Effector CD4-positive, alpha-beta T cell (primary cell): ENCODE data around the gene PCCA.
"Not testable (repeated sequence)": the region's sequence is repeated elsewhere in the genome, so short reads cannot be mapped to it uniquely, and the experiment has no call there.

Experiments used
- DNase-seq: peaks from one replicate; pipeline ENCODE4 v3.0.0-alpha.2; 2020

PCCA gene

DNA sequence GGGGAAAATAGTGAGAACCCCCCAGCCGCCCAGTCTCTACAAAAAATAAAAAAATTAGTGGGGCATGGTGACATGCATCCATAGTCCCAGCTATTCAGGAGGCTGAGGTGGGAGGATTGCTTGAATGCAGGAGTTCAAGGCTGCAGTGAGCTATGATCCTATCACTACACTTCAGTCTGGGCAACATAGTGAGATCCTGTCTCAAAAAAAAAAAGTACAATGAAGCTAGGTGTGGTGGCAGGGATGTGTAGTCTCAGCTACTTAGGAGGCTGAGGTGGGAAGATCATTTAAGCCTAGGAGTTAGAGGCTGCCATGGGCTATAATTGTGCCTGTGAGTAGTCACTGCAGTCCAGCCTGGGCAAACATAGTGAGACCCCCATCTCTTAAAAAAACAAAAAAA lies 8.9 kb downstream of the PCCA start:
- no peak for DNase-seq

DNA sequence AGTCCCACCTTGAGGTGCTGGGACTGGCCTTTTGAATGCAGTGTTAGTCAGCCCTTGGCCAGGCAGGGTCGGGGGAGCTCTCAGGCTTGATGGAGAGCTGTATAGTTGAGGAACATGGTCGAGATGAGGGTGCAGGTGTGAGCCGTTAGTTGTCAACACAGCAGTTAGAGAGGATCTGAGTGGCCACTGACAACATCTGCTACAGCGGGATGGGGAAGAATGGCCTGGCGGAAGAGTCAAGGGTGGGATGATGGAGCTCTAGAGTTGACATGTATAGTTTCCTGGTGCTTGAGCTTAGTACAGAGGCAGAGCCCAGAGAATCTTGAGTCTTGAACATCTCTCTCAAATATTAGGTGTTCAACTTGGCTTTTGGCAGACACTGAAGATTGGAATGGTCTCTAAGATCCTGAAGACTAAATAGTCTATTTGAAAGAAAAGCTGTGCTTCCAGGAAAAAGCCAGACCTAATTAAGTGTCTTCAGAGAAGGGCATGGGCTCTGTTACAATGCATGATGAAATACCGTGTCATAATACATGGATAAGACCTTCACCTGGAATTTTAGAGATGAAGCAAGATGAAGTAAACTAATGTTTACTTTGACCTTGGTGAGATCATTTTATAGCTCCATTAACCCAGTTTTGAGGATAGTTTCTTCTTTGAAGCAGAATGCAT lies 9.7 kb downstream of the PCCA start:
- DNase-seq, result no peak

DNA sequence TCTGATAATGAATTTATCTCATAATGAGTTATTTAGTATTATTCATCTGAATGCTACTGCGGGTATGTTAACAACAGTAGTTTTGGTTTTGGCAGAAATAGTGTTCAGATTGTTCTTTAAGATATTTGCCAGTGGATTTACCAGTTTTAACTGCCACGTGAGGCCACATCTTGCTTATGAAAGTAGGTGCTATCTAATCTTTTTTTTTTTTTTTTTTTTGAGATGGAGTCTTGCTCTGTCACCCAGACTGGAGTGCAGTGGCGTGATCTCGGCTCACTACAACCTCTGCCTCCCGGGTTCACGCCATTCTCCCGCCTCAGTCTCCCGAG lies 10.2 kb downstream of the PCCA start:
- not testable (repeated sequence) for DNase-seq

DNA sequence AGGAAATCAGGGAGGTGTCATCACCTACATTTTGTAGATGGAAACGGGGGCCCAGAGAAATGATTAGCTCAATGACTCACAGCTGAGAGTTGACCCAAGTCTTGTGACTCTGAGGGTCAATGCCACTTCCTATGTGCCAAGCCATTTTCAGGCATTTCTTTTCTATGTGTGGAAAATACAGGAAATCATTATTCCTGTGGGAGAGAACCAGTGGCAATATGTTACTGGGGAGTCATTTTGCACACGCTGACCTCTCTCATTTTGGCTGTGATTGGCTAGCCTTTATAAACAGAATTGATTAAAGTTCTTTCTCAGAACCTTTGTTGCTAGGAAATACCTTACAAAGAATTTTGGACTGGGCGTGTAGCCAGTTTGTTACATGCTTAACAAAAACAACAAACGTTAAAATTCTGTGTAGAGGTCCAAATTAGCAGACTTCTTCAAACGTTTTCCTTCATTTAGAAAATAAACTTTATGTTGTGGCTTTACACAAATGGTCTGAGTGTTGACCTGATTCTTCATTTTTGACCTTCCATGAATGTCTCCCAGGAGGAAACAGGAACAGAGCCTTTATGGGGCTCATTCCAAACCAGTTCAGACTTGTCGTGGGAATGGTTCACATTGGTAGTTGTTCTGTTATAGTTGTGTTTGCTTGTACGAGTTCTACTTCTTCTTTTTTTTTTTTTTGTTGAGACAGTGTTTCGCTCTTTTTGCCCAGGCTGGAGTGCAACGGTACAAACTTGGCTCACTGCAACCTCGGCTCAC lies 11.4 kb downstream of the PCCA start:
- DNase-seq, result no peak

DNA sequence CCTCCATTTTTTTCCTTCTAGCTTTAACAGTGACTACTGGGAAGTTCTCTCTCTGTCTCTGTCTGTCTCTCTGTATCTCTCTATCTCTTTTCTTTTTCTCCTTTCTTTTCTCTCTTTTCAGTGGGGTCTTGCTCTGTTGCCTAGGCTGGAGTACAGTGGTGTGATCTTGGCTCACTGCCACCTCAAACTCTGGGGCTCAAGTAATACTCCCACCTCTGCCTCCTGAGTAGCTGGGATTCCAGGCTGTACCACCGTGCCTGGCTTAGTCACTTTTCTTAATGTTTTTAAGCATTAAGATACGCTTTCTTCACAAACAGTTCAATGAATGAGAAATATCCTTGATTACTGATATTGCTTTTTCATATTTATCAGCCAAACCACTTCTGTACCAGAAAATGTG lies 13.1 kb downstream of the PCCA start:
- DNase-seq, result no peak

DNA sequence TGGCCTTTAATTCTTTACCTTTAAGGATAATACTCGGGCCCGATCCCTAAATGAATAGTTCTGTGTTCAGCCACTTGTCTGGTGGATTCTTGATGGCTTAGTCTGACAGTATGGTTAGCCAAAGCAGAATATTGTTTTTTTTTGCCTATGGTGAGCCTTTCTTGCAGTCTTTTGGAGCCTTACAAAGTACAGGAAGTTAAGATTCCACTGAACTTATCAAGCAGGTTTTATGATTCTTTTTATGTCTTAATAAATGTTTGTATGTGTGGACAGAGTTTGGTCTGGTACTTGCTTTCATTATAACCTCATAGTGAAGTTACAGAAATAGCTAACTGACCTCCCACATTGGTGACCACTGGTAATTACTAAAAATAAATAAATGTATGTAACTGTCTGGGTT lies 17.1 kb downstream of the PCCA start:
- no peak for DNase-seq

DNA sequence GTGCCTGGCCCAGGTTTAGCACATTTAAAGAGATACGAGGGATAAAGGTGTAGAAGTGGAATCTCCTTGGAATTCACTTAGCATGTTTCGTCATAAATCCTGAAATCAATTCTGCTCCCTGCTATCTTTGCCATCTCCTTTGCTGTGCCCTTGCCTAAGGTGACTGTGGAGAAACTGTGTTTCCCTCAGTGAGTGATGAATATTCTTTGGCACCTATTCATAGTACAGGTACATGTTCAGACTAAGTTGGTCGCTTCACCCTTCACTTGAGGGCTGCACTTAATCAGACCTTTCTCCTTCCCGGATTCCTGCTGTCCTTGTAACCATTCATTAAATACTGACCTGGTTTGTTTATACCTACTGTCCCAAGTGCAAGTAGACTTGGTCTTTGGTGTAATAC lies 17.8 kb downstream of the PCCA start:
- no peak for DNase-seq

DNA sequence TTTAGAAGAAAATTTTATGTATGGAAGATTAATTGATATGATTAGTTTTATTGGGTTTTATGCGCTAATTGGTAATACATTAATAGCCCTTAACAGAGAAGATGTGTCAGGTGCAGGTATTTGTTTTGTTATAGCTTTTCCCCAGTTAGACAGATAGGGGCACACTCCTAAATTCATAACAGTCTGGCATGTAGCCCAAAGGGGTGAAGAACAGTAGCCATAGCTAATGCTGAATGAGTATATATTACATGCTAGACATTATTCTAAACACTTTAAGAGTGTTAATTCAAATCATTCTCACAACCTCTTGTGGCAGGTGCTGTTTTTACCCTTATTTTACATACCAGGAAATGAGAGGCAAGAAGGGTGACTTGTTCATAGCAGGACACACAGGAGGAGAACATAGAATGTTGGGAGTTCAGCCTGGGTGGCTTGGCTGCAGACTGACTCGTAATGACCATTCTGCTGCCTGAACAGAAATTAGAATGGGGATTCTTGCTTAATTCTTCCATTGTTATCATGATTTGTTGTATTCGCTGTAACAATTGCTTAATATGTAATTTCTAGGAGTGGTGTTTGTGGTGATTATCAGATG lies 20.1 kb downstream of the PCCA start:
- DNase-seq, result no peak

DNA sequence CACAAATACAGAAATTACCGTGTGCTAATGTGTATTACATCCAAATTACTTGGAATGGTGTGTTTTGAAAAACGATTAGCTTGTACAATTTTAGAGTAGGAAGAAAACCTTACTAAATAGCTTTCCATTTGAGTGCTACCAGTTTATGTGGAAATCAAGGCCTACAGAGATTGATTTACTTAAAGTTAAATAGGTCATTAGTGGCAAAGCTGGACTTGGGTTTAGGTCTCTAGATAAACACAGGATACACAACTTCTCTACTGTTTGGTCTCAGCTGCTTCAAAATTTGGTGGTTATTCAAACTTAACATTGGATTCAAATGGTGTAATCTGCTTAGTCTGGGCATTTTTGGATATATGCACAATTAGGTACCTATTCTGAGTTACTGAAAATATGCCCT lies 21.4 kb downstream of the PCCA start:
- DNase-seq, result no peak

DNA sequence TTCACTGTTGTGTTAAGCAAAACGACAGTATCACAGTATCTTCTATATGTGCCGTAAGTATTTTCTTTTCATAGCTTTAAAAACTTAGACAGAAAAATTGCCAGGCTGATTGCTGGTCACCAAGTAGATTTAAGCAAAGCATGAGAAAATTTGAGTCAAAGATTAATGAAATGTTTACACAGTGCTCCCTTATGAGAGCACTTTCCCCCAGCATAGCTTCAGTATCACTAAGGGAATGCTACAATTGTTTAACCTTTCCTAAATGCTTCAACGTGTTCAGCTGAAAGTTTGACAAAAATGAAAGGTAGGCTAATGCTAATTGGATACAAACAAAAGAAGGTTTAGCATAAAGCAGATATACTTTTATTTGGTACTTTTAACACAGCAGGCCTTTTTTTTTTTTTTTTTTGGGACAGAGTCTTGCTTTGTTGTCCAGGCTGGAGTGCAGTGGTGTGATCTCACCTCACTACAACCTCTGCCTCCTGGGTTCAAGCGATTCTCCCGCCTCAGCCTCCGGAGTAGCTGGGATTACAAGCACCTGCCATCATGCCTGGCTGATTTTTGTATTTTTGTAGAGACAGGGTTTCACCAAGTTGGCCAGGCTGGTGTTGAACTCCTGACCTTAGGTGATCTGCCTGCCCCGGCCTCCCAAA lies 23.4 kb downstream of the PCCA start:
- DNase-seq, result no peak

DNA sequence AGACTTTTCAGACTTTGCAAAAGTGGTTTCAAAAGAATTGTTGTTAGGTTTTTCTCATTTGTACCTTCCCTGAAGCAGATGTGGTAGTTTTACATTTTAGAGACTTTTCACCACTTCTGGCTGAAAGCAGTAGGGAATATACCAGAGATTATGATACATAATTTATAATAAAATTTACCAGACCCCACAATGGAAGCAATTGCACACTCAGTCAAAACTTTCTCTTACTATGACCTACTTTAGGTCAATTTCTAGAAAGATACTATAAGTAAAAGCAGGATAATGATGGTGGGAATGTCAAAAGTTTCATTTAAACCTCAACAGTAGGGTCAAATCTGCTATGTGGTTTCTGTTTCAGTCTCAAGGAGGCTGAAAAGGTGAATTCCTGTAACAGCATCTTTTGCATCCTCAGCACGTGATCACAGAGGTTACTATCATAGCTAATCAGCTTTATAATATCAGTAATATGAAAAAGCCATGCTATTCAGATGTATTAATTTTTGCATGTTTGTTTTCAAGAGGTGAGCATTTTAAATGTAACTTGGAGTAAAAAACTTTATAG lies 26.9 kb downstream of the PCCA start:
- no peak for DNase-seq

DNA sequence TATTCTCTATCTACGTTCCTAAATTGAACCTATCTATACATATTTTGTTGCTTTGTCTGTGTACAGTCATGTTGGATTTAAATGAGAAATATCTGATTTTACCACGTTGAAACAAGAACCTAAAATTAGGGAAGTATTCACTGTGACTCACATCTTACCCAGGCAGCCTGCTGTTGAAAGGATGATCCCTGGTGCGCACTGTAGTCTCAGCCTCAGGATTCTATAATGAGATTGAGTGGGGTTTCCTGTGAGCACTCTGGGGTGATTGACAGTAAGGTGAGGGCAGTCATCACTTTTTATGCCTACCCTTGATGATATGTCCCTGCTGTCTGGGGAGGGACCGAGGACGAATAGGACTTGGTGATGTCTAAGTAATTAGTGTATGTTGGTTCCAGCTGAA lies 35.4 kb downstream of the PCCA start:
- no peak for DNase-seq

DNA sequence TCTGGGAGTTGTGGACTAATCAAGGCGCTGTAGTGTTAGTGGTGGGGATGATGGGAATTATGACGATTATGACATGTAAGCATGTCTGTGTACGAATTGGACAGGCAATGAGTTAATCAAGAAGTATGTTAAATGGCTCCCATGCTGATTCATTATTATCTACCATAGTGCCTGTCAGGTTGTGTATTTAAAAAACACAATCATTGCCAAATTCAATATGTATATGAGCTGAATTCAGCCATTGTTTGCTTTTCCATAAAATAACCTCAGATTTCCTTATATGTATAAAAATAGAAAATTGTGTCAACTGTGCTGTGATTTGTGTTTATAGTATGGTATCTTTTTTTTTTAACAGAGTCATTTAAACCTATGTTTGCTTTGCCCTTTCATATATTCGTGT lies 37.1 kb downstream of the PCCA start:
- no peak for DNase-seq

DNA sequence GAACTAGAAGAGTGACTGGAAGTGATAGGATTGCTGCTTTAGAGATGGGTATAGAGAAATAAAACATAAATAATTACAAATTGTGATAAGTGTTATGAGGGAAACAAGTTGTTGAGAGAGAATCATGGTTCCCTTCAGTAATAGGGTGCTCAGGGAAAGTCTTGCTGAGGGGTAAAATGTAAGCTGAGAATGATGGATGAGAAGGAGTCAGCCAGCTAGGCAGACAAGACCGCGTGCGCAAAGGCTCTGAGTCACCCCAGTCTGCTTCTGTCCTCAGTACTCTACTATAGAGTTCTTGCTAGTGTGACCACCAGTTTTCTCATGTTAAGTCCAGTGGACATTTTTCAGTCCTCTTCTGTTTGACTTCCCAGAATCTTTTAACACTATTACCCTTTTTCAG lies 39.5 kb downstream of the PCCA start:
- no peak for DNase-seq

DNA sequence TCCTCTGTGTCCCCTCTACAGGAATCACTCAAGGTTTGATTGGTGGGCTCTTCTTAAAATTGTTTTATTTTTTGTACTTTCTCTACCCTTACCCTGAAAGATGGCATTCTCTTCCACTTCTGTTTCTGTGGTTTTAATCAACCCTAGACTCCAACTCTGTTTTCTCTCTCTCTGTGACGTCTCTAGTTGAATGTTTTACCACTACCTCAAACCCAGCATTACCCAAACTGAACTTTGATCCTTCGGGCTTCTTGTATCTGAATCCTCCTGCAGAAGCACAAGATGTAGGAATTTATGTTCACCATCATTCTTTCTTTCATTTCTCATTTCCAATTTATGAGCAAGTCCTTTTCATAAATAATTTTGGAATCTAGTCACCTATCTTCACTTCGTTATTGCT lies 39.9 kb downstream of the PCCA start:
- DNase-seq, result no peak

DNA sequence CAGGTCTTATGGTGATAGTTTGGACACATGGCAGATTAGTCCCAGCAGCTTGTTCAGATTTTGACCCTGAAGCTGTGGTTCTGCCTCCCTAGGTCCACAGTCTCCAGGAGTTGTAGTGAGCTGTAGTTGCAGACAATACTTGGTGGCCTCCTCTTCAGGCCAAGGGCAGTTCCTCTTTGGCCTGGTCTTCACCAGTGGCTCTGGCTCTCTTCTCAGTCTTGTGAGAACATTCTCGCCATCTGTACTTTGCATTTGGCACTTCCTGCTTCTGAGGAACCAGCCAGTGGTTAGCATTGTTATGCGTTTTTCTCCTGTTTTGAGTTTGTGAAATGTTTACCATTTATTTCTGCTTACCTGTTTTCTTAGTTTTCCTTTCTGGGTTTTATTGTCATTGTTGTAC lies 40.7 kb downstream of the PCCA start:
- DNase-seq, result no peak

DNA sequence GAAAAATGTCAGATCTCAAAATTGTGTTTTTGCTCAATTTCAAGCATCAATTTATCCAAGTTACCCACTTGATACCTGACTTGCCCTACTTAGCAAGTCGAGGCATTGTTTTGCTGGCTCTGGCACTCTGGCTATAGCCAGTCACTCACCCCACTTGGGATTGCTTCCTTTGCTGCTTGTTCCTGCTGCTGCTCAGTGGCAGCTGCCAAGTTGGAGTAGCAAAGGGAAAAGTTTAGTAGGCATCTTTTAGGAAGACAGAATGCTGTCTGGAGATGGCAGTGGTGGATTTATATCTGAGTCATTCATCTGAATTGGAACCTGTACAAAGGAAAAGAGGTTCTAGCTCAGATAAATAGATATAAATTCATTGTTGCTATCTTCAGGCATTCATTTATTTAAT lies 41.2 kb downstream of the PCCA start:
- DNase-seq, result no peak

DNA sequence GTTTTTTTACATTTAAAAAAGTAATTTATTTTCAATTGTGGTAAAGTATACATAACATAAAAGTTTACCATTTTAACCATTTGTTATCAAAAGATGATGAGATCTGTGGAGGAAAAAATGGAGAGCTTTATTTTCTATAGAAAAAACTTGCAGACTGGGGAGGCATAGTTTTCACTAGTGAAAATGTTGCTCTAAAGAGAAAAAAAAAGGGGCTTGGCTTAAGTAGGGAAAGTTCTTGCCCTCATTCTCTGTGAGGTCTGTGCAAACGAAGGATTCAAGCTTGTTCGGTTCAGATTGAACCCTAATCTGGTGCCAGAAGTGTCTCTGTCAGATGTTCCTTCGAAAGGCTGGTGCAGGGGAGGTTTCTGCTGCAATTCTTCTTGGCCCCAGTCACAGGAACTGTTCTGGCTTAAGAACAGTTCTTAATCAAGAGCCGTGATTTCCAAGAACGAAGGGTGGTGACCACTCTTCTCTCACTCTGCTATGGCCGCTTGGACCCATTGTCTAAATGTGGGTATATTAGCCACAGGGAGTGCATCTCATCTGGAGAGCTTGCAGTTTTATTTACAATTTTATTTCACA lies 42.1 kb downstream of the PCCA start:
- DNase-seq, result no peak

DNA sequence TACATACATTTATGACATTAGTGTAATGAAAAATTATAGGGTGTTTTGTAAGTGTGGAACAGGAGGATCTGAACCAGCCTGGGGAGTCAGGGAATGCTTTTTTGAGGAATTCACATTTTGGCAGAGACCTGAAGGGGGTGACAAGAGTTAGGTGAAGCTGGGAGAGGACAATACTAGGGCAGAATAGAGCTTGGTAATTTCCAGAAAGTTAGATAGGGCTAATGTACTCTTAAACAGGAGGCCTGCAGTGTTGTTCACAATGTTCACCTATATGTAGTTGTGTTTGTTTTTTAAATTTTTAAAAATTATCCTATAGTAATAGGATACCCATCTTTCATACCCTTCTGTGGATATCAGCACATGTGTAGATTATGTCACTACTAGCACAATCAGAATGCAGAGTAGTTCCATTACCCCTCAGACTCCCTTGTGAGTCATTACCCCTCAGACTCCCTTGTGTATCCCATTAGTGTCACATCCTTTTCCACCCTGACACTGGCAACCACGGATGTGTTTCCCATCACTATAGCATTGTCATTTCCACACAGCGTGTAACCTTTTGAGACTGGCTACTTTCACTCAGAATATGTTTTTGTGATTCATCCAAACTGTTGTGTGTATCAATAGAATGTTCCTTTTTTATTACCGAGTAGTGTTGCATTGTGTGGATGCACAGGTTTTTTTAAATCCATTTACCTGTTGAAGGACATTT lies 43.1 kb downstream of the PCCA start:
- DNase-seq, result no peak

DNA sequence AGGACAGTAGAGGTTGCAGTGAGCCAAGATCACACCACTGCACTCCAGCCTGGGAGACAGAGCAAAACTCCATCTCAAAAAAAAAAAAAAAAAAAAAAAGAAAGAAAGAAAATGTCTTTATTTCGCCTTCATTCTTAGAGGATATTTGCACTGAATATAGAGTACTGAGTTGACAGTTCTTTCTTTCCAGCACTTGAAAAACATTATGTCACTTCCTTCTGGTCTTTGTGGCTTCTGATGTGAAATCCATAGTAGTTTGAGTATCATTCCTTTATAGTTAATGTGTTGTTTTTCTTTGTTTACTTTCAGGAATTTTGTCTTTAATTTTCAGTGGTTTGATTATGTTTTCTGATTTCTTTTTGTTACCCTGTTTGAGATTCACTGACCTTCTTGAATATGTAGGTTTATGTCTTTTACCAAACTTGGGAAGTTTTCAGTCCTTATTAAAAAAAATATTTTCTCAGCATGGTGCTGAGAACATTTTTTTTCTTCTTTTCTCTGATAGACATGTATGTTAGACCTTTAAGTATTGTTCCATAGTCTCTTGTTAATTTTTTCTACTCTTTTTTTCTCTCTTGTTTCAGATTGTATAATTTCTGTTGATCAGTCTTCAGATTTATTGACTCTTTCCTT lies 50.1 kb downstream of the PCCA start:
- no peak for DNase-seq

DNA sequence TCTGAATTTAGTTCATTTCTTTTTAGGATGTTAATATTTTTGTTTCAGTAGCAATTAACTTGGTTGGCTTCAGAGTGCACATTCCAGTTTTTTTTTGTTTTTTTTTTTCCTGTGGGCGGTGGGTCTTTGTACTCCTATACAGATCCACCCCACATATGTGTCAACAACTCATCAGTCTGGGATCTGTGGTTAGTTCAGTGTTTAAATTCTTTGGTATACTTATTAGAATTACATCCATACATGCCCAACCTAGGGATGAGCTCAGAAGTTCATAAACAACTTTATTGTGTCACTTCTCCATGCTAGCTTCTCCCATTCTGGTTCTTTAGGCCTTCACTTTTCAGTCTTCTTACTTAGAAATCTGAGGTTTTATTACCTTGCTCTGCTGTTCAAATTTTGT lies 50.9 kb downstream of the PCCA start:
- no peak for DNase-seq

DNA sequence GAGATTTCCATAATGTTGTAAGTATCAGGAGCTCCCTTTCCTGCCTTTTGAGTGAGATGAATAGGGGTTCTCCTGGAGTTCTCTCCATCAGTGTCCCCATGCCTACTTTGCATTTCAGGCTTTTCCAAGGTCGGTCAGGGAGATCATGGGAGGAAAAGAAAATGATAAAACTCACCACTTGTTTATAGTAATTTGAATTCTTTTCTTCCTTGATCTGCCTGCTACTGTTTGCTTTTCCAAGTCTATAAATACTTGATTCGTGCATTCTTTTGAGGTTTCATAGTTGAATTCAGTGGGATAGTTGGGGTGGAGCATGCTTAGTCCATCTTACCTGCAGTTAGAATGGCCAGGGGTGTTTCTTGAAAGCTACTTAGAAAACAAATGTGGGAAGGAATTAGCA lies 51.5 kb downstream of the PCCA start:
- DNase-seq, result no peak
